Measurements from ENCODE around the gene RPRD1A.

Gene RPRD1A

DNA sequence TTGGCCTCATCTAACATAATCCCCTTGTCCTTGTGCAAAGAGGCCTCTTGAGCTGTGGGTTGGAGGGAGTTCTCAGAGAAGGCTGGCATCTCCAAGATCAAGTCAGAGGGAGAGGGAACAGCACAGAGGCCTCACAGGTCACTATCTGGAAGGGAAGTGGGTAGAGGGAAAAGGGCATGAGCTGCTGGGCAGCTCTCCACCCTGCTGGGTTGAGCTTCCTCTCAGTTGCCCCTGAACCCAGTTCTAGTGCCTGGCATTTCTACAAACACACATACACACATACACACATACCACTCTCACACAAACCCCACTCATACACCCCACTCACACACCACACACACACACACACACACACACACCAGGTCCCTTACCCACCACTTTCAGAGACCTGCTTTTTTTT, 125.2 kb downstream of the RPRD1A start:
- TF ChIP-seq, protein P1, sequence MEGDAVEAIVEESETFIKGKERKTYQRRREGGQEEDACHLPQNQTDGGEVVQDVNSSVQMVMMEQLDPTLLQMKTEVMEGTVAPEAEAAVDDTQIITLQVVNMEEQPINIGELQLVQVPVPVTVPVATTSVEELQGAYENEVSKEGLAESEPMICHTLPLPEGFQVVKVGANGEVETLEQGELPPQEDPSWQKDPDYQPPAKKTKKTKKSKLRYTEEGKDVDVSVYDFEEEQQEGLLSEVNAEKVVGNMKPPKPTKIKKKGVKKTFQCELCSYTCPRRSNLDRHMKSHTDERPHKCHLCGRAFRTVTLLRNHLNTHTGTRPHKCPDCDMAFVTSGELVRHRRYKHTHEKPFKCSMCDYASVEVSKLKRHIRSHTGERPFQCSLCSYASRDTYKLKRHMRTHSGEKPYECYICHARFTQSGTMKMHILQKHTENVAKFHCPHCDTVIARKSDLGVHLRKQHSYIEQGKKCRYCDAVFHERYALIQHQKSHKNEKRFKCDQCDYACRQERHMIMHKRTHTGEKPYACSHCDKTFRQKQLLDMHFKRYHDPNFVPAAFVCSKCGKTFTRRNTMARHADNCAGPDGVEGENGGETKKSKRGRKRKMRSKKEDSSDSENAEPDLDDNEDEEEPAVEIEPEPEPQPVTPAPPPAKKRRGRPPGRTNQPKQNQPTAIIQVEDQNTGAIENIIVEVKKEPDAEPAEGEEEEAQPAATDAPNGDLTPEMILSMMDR (conservative IDR thresholded peaks at IDR 0.05; ENCODE audit: low read depth, low read length): no peak
- DNase-seq (ENCODE audit: low read depth): no peak
- H3K4me3 ChIP-seq (ENCODE audit: low read depth, low read length): no peak overlapping the region

DNA sequence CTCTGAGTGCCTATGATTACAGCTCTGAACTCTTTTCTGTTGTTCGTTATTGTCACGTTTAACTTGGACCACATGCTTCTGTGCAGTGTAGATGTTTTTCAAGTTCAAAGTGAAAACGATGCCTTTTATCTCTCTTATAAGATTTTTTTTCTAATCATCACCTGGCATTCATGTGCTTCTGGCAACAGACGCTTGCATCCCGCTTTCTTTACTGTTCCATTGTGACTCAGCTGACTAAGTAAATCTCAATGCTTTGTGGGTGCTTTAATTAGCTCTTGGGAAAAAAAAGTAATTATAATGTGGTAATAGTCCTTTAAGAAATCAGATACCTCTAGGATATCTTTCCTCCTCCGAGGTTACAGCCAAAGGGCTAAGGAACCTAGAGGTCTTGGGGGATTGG, 126.1 kb downstream of the RPRD1A start:
- DNase-seq (ENCODE audit: low read depth): no peak

More for the DNA sequence above, 126.1 kb downstream of the RPRD1A start:
- TF ChIP-seq, protein P1 (conservative IDR thresholded peaks at IDR 0.05; ENCODE audit: low read depth, low read length): no peak
- no peak overlapping the region for H3K4me3 ChIP-seq (ENCODE audit: low read depth, low read length)

All from choroid plexus epithelial cell (primary cell).